Esophagus muscularis mucosa (tissue), 4 donors: Measurements from ENCODE around the gene MAGIX. TPM values are rescaled to one million over a fixed set of nuclear protein-coding genes. Genes with fewer than 3 reads are reported as not detected.
A peak's percentile ranks its signal among the peaks of the same experiment; 100 is the strongest.

ENCODE experiments used
- DNase-seq: peaks from one replicate; pipeline ENCODE4 v3.0.0-alpha.2; 2017; ENCODE audit errors: extremely low spot score
- H3K27ac ChIP-seq, 4 donors: fragments of 200-600 bp; sonication (generic); replicated peaks in 1 of 4; 1 replicate in 3 of 4; 2 replicates in 1 of 4; pipeline ENCODE4 v1.5.1; 2016 to 2019; ENCODE audit warnings: mild to moderate bottlenecking in 1 of 4
- H3K27me3 ChIP-seq, 4 donors: fragments of 200-600 bp; sonication (generic); one replicate each; pipeline versions ENCODE4 v1.5.1 to v1.6.0; 2016 to 2019
- H3K36me3 ChIP-seq, 4 donors: fragments of 200-600 bp; sonication (generic); one replicate each; pipeline ENCODE4 v1.5.1; 2016 to 2019
- H3K4me1 ChIP-seq, 4 donors: fragments of 200-600 bp; sonication (generic); one replicate each; pipeline ENCODE4 v1.5.1; 2016 to 2019
- H3K4me3 ChIP-seq, 4 donors: fragments of 200-600 bp; sonication (generic); 1 replicate in 2 of 4; 2 replicates in 2 of 4; pipeline ENCODE4 v1.5.1; 2016 to 2019; ENCODE audit warnings: mild to moderate bottlenecking in 4 of 4, moderate library complexity in 1 of 4
- H3K9me3 ChIP-seq, 4 donors: fragments of 200-600 bp; sonication (generic); 1 replicate in 3 of 4; 2 replicates in 1 of 4; pipeline ENCODE4 v1.5.1; 2016 to 2019
- CTCF ChIP-seq, 3 experiments: fragments of 200-600 bp in 2 of 3; fragments of 450-650 bp in 1 of 3; sonication (generic) in 2 of 3; IDR thresholded peaks; one replicate each; pipeline ENCODE4 v1.5.1; 2017 to 2019; ENCODE audit warnings: antibody characterized with exemption in 3 of 3, mild to moderate bottlenecking in 2 of 3, moderate library complexity in 1 of 3
- EP300 ChIP-seq: sonication (generic); formaldehyde crosslinking; IDR thresholded peaks from one replicate; pipeline ENCODE4 v1.6.1; 2017; ENCODE audit warnings: antibody characterized with exemption
- POLR2A ChIP-seq: fragments of 450-650 bp; IDR thresholded peaks from one replicate; pipeline ENCODE4 v1.6.1; 2017; ENCODE audit warnings: antibody characterized with exemption, moderate library complexity, mild to moderate bottlenecking, low read depth
- POLR2AphosphoS5 ChIP-seq, 2 donors: sonication (generic); formaldehyde crosslinking; IDR thresholded peaks; one replicate each; pipeline ENCODE4 v1.6.1; 2017; ENCODE audit warnings: antibody characterized with exemption in 2 of 2
- WGBS: methylation state at CpG from one replicate; pipeline ENCODE4 v1.1.5; 2018; 5-methylcytosine and 5-hydroxymethylcytosine counted together
- intact Hi-C: fragments of 100-400 bp; cut with DNase I; formaldehyde crosslinking; loops from one replicate; pipeline ENCODE4 v1.15.1; 2023
- total RNA-seq, 4 donors: library from RNA; depleted of rRNA; stranded (reverse); fragments of >200 nt; gene quantifications; one replicate each; pipeline versions ENCODE4 v1.1.0 to v1.2.1, GENCODE V29; 2016

Gene MAGIX
- total RNA-seq, 4 donors from 2014 or later: 1.5 to 4.2 (median 3.6) TPM

DNA sequence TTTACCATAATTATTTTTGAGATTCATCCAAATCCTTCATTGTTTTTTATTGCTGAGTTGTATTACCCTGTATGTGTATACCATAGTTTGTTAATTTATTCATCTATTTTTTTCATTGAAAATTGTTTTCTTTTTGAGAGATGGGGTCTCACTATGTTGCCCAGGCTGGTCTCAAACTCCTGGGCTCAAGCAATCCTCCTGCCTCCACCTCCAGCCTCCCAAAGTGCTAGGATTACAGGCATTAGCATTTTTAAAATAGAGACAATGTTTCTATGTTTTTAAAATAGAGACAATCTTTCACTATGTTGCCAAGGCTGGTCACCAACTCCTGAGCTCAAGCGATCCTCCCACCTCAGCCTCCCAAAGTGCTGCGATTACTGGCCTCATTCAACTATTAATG, 1.6 kb upstream of the MAGIX start:
- TF ChIP-seq POLR2A (no peak), CTCF (IDR thresholded peaks at IDR 0.05) (no peak)
- Histone ChIP-seq H3K4me1 (peaks cover 0 to 24% (median 20%) of the 10 kb centered on the region in 4 donors), H3K27ac (no peak overlapping the region), H3K36me3 (no peaks in the 10 kb centered on the region), H3K27me3 (no peaks in the 10 kb centered on the region), H3K4me3 (no peak overlapping the region), H3K9me3 (no peaks in the 10 kb centered on the region)
- DNase-seq: no peak
- 81% methylated on average over 2 of the region's 2 CpGs for WGBS
- intact Hi-C loops: loop anchor here (10.0 kb wide), 1 partner anchor 1506 kb away; the partner anchor contains the start of genes ELK1 and UXT

DNA sequence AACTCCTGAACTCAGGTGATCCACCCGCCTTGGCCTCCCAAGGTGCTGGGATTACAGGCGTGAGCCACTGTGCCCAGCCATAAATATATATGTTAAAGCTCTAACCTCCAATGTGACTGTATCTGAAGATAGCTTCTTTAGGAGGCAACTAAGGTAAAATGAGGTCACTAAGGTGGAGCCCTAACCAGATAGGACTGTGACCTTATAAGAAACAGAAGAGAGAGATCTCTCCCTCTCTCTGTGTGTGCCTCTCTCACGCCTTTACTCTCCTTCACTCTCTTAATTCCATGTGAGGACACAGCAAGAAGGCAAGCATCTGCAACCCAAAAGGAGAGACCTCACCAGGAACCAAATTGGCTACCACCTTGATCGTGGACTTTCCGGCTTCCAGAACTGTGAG, 926 bp upstream of the MAGIX start:
- H3K36me3 ChIP-seq: no peaks in the 10 kb centered on the region
- H3K27ac ChIP-seq: no peak overlapping the region
- WGBS: 78% methylated on average over 5 of the region's 5 CpGs
- H3K4me3 ChIP-seq: no peak overlapping the region
- intact Hi-C loops: loop anchor here (10.0 kb wide), 1 partner anchor 1507 kb away; the partner anchor contains the start of genes ELK1 and UXT
- peaks cover 0 to 27% (median 22%) of the 10 kb centered on the region in 4 donors for H3K4me1 ChIP-seq
- TF ChIP-seq POLR2AphosphoS5 (IDR thresholded peaks at IDR 0.05) (no peak), CTCF (IDR thresholded peaks at IDR 0.05) (no peak)
- H3K9me3 ChIP-seq: no peaks in the 10 kb centered on the region
- no peak for DNase-seq
- H3K27me3 ChIP-seq: no peaks in the 10 kb centered on the region

DNA sequence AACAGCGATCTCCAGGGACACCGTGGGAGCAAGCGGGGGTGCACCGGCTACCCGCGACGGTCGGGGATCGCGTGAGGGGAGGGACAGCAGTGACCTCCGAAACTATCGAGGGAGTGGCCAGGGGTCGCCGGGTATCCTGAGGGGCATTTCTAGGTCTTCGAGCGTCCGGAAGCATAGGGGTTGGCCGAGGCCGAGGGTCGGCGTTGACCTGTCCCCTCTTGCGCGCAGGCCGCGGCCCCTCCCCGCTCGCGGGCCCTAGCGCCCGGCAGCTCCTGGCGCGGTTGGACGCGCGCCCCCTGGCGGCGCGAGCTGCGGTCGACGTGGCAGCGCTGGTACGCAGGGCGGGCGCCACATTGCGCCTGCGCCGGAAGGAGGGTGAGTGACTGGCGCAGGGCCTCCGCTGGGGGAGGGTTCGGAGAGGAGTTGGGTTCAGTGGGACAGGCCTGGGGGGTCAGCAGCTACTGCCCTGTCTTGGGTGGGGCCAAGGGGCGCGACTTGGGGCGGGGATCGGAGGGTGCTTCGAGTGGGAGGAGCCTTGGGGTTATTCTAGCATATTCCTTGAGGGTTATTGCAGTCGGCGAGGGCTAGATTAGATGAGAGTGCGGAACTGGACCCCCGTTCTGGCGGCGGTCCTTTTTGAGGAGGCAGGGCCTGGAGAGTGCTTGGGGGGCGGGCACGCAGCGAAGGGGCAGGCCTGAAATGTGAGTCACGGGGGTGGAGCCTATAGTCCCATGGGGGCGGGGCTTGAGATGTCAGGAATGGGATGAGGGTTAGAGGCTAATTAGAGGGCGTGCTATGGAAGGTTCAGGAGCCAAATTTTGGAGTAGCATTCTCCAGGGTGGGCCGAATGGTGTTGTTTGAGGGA, 1.2 kb downstream of the MAGIX start:
- TF ChIP-seq EP300 (no peak), CTCF (IDR thresholded peaks at IDR 0.05) (peak; percentile 77 to 85 (median 79)), POLR2A (no peak), POLR2AphosphoS5 (IDR thresholded peaks at IDR 0.05) (peak; percentile 67 to 76)
- peak overlapping the region; percentile 86 to 91 (median 90) for H3K27ac ChIP-seq
- intact Hi-C loops: loop anchor here (10.0 kb wide), 1 partner anchor 1509 kb away; the partner anchor contains the start of genes ELK1 and UXT
- 51% methylated on average over 31 of the region's 69 CpGs for WGBS
- peak; percentile 95 for DNase-seq
- H3K4me3 ChIP-seq: peak overlapping the region; percentile 46 to 57 (median 50)
- H3K27me3 ChIP-seq: no peaks in the 10 kb centered on the region
- H3K9me3 ChIP-seq: no peaks in the 10 kb centered on the region
- H3K4me1 ChIP-seq: peaks cover 3 to 45% (median 29%) of the 10 kb centered on the region in 4 donors
- no peaks in the 10 kb centered on the region for H3K36me3 ChIP-seq

DNA sequence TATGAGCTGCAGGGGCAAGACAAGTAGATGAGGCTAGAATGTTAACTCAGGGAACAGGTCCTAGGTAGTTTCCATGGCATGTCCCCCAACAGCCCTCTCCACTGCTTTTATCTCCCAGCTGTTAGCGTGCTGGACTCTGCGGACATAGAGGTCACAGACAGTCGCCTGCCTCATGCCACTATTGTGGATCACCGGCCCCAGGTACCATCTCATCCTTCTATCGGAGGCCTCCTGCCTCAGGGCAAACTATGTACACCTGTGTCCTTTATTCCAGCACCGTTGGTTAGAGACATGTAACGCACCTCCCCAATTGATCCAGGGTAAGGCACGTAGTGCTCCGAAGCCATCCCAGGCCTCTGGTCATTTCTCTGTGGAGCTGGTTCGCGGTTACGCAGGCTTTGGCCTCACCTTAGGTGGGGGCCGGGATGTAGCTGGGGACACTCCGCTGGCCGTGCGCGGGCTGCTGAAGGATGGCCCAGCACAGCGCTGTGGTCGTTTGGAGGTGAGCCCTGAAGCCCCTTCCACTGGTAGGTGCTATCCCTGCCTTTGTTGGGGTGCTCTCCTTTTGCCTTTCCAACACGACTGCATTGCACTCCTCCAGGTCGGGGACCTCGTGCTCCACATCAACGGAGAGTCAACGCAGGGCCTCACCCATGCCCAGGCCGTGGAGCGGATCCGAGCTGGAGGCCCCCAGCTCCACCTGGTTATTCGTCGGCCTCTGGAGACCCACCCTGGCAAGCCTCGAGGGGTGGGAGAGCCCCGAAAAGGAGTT, 2.2 kb downstream of the MAGIX start:
- 83% methylated on average over 16 of the region's 31 CpGs for WGBS
- H3K27ac ChIP-seq: peak overlapping the region; percentile 86 to 91 (median 90)

More for the DNA sequence above, 2.2 kb downstream of the MAGIX start:
- intact Hi-C loops: loop anchor here (10.0 kb wide), 1 partner anchor 1510 kb away; the partner anchor contains the start of genes ELK1 and UXT
- no peak for DNase-seq
- Histone ChIP-seq H3K4me1 (peaks cover 3 to 45% (median 29%) of the 10 kb centered on the region in 4 donors), H3K36me3 (no peaks in the 10 kb centered on the region), H3K9me3 (no peaks in the 10 kb centered on the region), H3K27me3 (no peaks in the 10 kb centered on the region), H3K4me3 (no peak overlapping the region)
- TF ChIP-seq EP300 (no peak), POLR2AphosphoS5 (IDR thresholded peaks at IDR 0.05) (no peak), POLR2A (no peak), CTCF (IDR thresholded peaks at IDR 0.05) (no peak)
